Measurements from ENCODE around the gene CTBP1.

CTBP1 gene

DNA sequence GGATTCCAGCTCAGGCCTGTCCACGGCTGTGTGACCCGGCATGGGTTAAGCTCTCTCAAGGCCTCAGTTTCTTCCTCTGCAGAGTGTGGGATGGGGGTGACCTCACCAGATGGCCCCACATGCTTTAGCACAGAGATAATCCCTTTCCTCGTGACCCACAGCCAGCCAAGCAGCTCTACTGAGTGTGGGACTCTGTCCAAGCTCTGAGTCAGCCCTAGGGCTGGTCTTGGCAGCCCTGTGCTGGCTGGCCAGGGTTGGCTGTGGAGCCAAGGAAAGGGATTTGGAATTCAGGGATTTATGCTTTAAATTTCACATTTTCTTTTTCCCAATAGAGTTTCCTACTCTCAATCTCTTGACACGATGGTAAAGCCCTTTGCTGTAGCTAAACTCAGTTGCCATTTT is 56.8 kb downstream of the CTBP1 start:
- H3K23ac ChIP-seq (ENCODE audit: low read length in 2 of 2), result peak overlapping the region in 1 of 2 experiments; percentile 46
- H2BK15ac ChIP-seq (ENCODE audit: low read depth, poor library complexity, severe bottlenecking), result no peak overlapping the region
- H3K9me3 ChIP-seq (ENCODE audit: control insufficient read depth, low read length), result no peaks in the 10 kb centered on the region
- H2BK120ac ChIP-seq (ENCODE audit: low read depth, low read length), result peak overlapping the region; percentile 96
- H3K18ac ChIP-seq (ENCODE audit: low read depth in 1 of 2, low read length in 2 of 2), result peak overlapping the region; percentile 98
- H3K27me3 ChIP-seq (ENCODE audit: control insufficient read depth in 1 of 2, insufficient read depth in 1 of 2, low read length in 2 of 2), result no peaks in the 10 kb centered on the region
- H4K8ac ChIP-seq (ENCODE audit: low read length), result peak overlapping the region; percentile 90
- H3K4ac ChIP-seq (ENCODE audit: low read depth in 1 of 2, low read length in 2 of 2), result peak overlapping the region; percentile 92 to 97
- H3K79me1 ChIP-seq (replicated peaks; ENCODE audit: low read length, poor library complexity, severe bottlenecking), result no peaks in the 10 kb centered on the region
- H3K4me3 ChIP-seq (ENCODE audit: insufficient read depth in 1 of 2, low read depth in 1 of 2, low read length in 2 of 2), result peak overlapping the region in 1 of 2 experiments; percentile 52
- WGBS, result 7% methylated on average over 4 of the region's 4 CpGs
- H2BK5ac ChIP-seq (ENCODE audit: low read depth, low read length, poor library complexity, severe bottlenecking), result peak overlapping the region; percentile 87
- peak; percentile 98 for DNase-seq
- no peak overlapping the region for H2AFZ ChIP-seq (ENCODE audit: low read depth, low read length)
- H2BK12ac ChIP-seq (ENCODE audit: low read length in 2 of 2), result peak overlapping the region; percentile 100
- H3K14ac ChIP-seq (ENCODE audit: low read length in 2 of 2), result no peak overlapping the region
- peaks cover 45% of the 10 kb centered on the region for H3K4me1 ChIP-seq (ENCODE audit: control insufficient read depth, insufficient read depth, low read depth, low read length)
- no peak overlapping the region for H3K4me2 ChIP-seq (ENCODE audit: low read length, poor library complexity, severe bottlenecking)
- peak overlapping the region; percentile 86 for H3K9ac ChIP-seq (ENCODE audit: low read length)
- H4K91ac ChIP-seq (ENCODE audit: low read length), result peak overlapping the region; percentile 100
- peaks cover 10 to 21% of the 10 kb centered on the region in 2 experiments for H3K36me3 ChIP-seq (ENCODE audit: control insufficient read depth in 1 of 2, insufficient read depth in 2 of 2, low read depth in 1 of 2, low read length in 2 of 2)
- H2AK5ac ChIP-seq (ENCODE audit: low read length, severe bottlenecking), result peak overlapping the region; percentile 91
- peak overlapping the region; percentile 95 for H3K27ac ChIP-seq (ENCODE audit: low read length, poor library complexity, severe bottlenecking)

DNA sequence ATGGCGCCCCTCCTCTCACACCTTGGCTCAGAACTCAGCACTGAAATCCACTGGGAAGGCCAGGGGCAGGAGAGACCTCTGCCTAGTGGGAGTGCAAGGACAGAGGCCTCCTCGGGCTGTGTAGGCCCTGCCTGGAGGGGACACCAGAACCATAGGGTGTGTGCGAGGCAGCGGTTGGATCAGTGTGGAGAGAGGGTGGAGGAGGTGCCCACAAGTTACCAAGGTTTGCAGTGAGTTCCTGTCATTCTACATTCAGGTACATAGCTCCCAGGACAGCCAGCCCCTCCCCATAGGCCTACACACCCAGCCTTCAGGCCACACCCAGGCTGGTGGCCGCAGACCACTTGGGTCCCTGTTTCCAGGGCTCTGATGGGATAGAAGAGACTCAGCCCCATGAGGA is 57.3 kb downstream of the CTBP1 start:
- no peak for DNase-seq
- H3K23ac ChIP-seq (ENCODE audit: low read length in 2 of 2), result peak overlapping the region in 1 of 2 experiments; percentile 77
- H3K14ac ChIP-seq (ENCODE audit: low read length in 2 of 2), result peak overlapping the region in 1 of 2 experiments; percentile 90
- no peak overlapping the region for H2AFZ ChIP-seq (ENCODE audit: low read depth, low read length)
- peak overlapping the region in 1 of 2 experiments; percentile 11 for H3K4me3 ChIP-seq (ENCODE audit: insufficient read depth in 1 of 2, low read depth in 1 of 2, low read length in 2 of 2)
- peak overlapping the region; percentile 87 for H2BK5ac ChIP-seq (ENCODE audit: low read depth, low read length, poor library complexity, severe bottlenecking)
- peaks cover 9 to 16% of the 10 kb centered on the region in 2 experiments for H3K36me3 ChIP-seq (ENCODE audit: control insufficient read depth in 1 of 2, insufficient read depth in 2 of 2, low read depth in 1 of 2, low read length in 2 of 2)
- peak overlapping the region; percentile 91 for H2AK5ac ChIP-seq (ENCODE audit: low read length, severe bottlenecking)
- WGBS, result 71% methylated on average over 3 of the region's 5 CpGs
- H3K9me3 ChIP-seq (ENCODE audit: control insufficient read depth, low read length), result no peaks in the 10 kb centered on the region
- H3K4me2 ChIP-seq (ENCODE audit: low read length, poor library complexity, severe bottlenecking), result no peak overlapping the region
- peak overlapping the region; percentile 91 for H3K27ac ChIP-seq (ENCODE audit: low read length, poor library complexity, severe bottlenecking)
- H2BK12ac ChIP-seq (ENCODE audit: low read length in 2 of 2), result peak overlapping the region; percentile 100
- peak overlapping the region; percentile 96 for H2BK120ac ChIP-seq (ENCODE audit: low read depth, low read length)
- H3K9ac ChIP-seq (ENCODE audit: low read length), result peak overlapping the region; percentile 86
- peak overlapping the region; percentile 98 for H3K18ac ChIP-seq (ENCODE audit: low read depth in 1 of 2, low read length in 2 of 2)
- no peaks in the 10 kb centered on the region for H3K27me3 ChIP-seq (ENCODE audit: control insufficient read depth in 1 of 2, insufficient read depth in 1 of 2, low read length in 2 of 2)
- no peaks in the 10 kb centered on the region for H3K79me1 ChIP-seq (replicated peaks; ENCODE audit: low read length, poor library complexity, severe bottlenecking)
- H3K4me1 ChIP-seq (ENCODE audit: control insufficient read depth, insufficient read depth, low read depth, low read length), result peaks cover 45% of the 10 kb centered on the region
- H3K4ac ChIP-seq (ENCODE audit: low read depth in 1 of 2, low read length in 2 of 2), result peak overlapping the region; percentile 91 to 92
- peak overlapping the region; percentile 90 for H4K8ac ChIP-seq (ENCODE audit: low read length)
- peak overlapping the region; percentile 39 for H2BK15ac ChIP-seq (ENCODE audit: low read depth, poor library complexity, severe bottlenecking)
- H4K91ac ChIP-seq (ENCODE audit: low read length), result peak overlapping the region; percentile 100

DNA sequence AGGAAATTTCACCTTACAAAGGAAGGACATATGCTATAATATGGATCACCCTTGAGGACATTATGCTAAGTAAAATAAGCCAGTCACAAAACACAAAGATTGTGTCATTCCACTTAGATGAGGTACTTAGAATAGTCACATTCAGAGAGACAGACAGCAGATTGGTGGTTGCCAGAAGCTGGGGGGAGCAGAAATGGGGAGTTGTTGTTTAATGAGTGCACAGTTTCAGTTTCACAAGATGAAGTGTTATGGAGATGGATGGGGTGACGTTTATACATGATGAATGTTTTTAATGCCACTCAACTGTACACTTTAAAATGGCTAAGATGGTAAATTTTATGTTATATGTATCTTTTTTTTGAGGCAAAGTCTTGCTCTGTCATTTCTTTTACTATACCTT is 61.7 kb downstream of the CTBP1 start:
- Histone ChIP-seq H3K36me3 (ENCODE audit: control insufficient read depth in 1 of 2, insufficient read depth in 2 of 2, low read depth in 1 of 2, low read length in 2 of 2) (peaks cover 0 to 6% of the 10 kb centered on the region in 2 experiments), H3K9ac (ENCODE audit: low read length) (no peak overlapping the region), H2BK5ac (ENCODE audit: low read depth, low read length, poor library complexity, severe bottlenecking) (no peak overlapping the region), H3K14ac (ENCODE audit: low read length in 2 of 2) (no peak overlapping the region), H4K8ac (ENCODE audit: low read length) (no peak overlapping the region), H2BK120ac (ENCODE audit: low read depth, low read length) (no peak overlapping the region), H3K27me3 (ENCODE audit: control insufficient read depth in 1 of 2, insufficient read depth in 1 of 2, low read length in 2 of 2) (no peaks in the 10 kb centered on the region), H4K91ac (ENCODE audit: low read length) (no peak overlapping the region), H2BK15ac (ENCODE audit: low read depth, poor library complexity, severe bottlenecking) (no peak overlapping the region), H3K18ac (ENCODE audit: low read depth in 1 of 2, low read length in 2 of 2) (no peak overlapping the region), H3K23ac (ENCODE audit: low read length in 2 of 2) (no peak overlapping the region), H3K27ac (ENCODE audit: low read length, poor library complexity, severe bottlenecking) (no peak overlapping the region), H2AK5ac (ENCODE audit: low read length, severe bottlenecking) (no peak overlapping the region), H3K9me3 (ENCODE audit: control insufficient read depth, low read length) (no peaks in the 10 kb centered on the region), H2AFZ (ENCODE audit: low read depth, low read length) (no peak overlapping the region), H3K79me1 (replicated peaks; ENCODE audit: low read length, poor library complexity, severe bottlenecking) (no peaks in the 10 kb centered on the region), H3K4me3 (ENCODE audit: insufficient read depth in 1 of 2, low read depth in 1 of 2, low read length in 2 of 2) (no peak overlapping the region), H3K4me2 (ENCODE audit: low read length, poor library complexity, severe bottlenecking) (no peak overlapping the region), H2BK12ac (ENCODE audit: low read length in 2 of 2) (no peak overlapping the region), H3K4me1 (ENCODE audit: control insufficient read depth, insufficient read depth, low read depth, low read length) (peaks cover 8% of the 10 kb centered on the region), H3K4ac (ENCODE audit: low read depth in 1 of 2, low read length in 2 of 2) (no peak overlapping the region)
- peak; percentile 83 for DNase-seq
- WGBS, result no CpG with 5 or more reads among the region's 1 CpG

DNA sequence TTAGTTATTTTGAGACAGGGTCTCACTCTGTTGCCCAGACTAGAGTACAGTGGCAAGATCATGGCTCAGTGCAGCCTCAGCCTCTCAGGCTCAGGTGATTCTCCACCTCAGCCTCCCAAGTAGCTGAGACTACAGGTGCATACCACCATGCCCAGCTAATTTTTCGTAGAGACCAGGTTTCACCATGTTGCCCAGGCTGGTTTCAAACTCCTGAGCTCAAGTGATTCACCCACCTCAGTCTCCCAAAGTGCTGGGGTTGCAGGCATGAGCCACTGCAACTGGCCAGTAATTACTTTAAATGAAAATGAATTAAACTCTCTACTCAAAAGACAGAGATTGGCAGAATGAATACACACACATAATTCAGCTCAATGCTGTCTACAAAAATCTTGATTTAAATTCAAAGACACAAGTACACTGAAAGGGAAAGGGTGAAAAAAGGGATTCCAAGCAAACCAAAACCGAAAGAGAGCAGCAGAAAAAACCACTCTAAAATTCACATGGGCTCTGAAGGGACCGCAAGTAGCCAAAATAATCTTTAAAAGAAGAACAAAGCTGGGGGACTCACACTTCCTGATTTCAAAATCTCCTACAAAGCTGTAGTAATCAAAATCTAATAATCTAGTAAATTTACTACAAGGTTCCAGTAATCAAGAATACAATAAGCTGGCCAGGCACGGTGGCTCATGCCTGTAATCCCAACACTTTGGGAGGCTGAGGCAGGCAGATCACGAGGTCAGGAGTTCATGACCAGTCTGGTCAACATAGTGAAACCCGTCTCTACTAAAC is 64.8 kb downstream of the CTBP1 start:
- Histone ChIP-seq H3K79me1 (replicated peaks; ENCODE audit: low read length, poor library complexity, severe bottlenecking) (no peaks in the 10 kb centered on the region), H3K4me1 (ENCODE audit: control insufficient read depth, insufficient read depth, low read depth, low read length) (peaks cover 1% of the 10 kb centered on the region), H4K91ac (ENCODE audit: low read length) (no peak overlapping the region), H3K4me3 (ENCODE audit: insufficient read depth in 1 of 2, low read depth in 1 of 2, low read length in 2 of 2) (peak overlapping the region in 1 of 2 experiments; percentile 54), H2BK12ac (ENCODE audit: low read length in 2 of 2) (peak overlapping the region in 1 of 2 experiments; percentile 89), H2AK5ac (ENCODE audit: low read length, severe bottlenecking) (no peak overlapping the region), H3K27ac (ENCODE audit: low read length, poor library complexity, severe bottlenecking) (no peak overlapping the region), H3K9me3 (ENCODE audit: control insufficient read depth, low read length) (peaks cover 23% of the 10 kb centered on the region), H2AFZ (ENCODE audit: low read depth, low read length) (no peak overlapping the region), H3K14ac (ENCODE audit: low read length in 2 of 2) (no peak overlapping the region), H3K36me3 (ENCODE audit: control insufficient read depth in 1 of 2, insufficient read depth in 2 of 2, low read depth in 1 of 2, low read length in 2 of 2) (peaks cover 0 to 19% of the 10 kb centered on the region in 2 experiments), H4K8ac (ENCODE audit: low read length) (no peak overlapping the region), H3K18ac (ENCODE audit: low read depth in 1 of 2, low read length in 2 of 2) (peak overlapping the region in 1 of 2 experiments; percentile 84), H2BK120ac (ENCODE audit: low read depth, low read length) (peak overlapping the region; percentile 61), H3K4ac (ENCODE audit: low read depth in 1 of 2, low read length in 2 of 2) (peak overlapping the region in 1 of 2 experiments; percentile 67), H3K27me3 (ENCODE audit: control insufficient read depth in 1 of 2, insufficient read depth in 1 of 2, low read length in 2 of 2) (peaks cover 0 to 3% of the 10 kb centered on the region in 2 experiments), H2BK5ac (ENCODE audit: low read depth, low read length, poor library complexity, severe bottlenecking) (no peak overlapping the region), H3K23ac (ENCODE audit: low read length in 2 of 2) (no peak overlapping the region), H3K9ac (ENCODE audit: low read length) (peak overlapping the region; percentile 78), H3K4me2 (ENCODE audit: low read length, poor library complexity, severe bottlenecking) (no peak overlapping the region), H2BK15ac (ENCODE audit: low read depth, poor library complexity, severe bottlenecking) (no peak overlapping the region)
- 84% methylated on average over 6 of the region's 6 CpGs for WGBS
- DNase-seq, result no peak

Measured in mesenchymal stem cell (in vitro differentiated cells and primary cell).